ENCODE data around the gene KIAA1586.
A peak's percentile ranks its signal among the peaks of the same experiment; 100 is the strongest.

The KIAA1586 gene

DNA sequence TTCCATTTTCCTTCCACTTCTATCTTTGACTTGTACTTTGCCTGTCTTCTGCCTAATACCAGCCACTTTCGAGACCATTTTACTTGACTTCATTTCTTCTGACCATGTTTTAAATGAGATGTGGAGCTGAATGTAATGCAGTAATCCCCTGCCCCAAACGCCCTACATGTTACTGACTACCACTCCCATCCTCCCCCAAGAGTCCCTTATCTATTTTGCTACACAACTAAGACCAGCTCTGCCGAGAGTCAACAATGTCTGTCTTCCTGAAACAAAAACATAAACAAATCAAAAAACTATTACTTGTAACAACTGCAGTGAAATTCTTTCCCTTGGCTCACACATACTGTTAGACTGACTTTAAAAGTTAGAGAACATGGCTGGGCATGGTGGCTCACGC is 27.1 kb upstream of the KIAA1586 start:
- Histone ChIP-seq H3K27me3 (ENCODE audit: control insufficient read depth, insufficient read depth, low read length) (no peaks in the 10 kb centered on the region), H3K9me3 (ENCODE audit: control insufficient read depth, insufficient read depth, low read length) (no peaks in the 10 kb centered on the region), H3K36me3 (ENCODE audit: control insufficient read depth, insufficient read depth, low read length) (no peaks in the 10 kb centered on the region), H3K27ac (ENCODE audit: low read depth, low read length) (no peak overlapping the region), H3K9ac (ENCODE audit: low read depth, low read length) (no peak overlapping the region), H3K4me3 (ENCODE audit: low read depth, low read length) (no peak overlapping the region), H3K4me1 (ENCODE audit: control insufficient read depth, insufficient read depth, low read length) (peaks cover 30% of the 10 kb centered on the region)

DNA sequence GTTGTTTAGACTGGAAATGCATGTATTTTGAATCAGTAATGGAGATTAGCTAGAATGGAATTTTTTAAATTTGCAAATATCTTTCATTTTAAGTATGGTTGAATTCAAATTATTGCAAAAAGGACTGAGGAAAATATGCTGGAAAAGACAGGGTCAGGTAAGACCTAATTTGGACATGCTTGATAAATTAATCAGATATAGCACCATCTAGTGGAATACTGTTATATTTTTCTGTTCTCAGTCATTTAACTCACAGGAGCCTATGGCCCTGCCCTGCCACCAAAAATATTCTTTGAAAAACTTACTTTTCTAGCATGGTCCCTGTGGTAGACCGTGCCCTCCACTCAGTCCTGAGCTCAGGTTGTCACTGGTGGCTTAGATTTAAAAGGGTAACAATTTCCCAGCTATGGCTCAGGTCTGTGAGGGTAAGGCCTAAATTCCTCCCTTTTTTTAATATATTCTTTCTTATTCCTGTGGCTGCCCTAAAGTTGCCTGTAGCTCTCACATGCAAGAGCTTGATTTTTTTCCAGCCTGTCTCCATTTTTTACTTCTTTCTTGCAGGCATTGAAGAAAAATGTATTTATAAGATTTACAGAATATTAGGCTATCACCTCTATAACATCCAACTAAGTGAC is 25.3 kb upstream of the KIAA1586 start:
- Histone ChIP-seq H3K4me1 (ENCODE audit: control insufficient read depth, insufficient read depth, low read length) (peaks cover 47% of the 10 kb centered on the region), H3K27me3 (ENCODE audit: control insufficient read depth, insufficient read depth, low read length) (no peaks in the 10 kb centered on the region), H3K36me3 (ENCODE audit: control insufficient read depth, insufficient read depth, low read length) (no peaks in the 10 kb centered on the region), H3K27ac (ENCODE audit: low read depth, low read length) (no peak overlapping the region), H3K9ac (ENCODE audit: low read depth, low read length) (no peak overlapping the region), H3K9me3 (ENCODE audit: control insufficient read depth, insufficient read depth, low read length) (no peaks in the 10 kb centered on the region), H3K4me3 (ENCODE audit: low read depth, low read length) (no peak overlapping the region)

DNA sequence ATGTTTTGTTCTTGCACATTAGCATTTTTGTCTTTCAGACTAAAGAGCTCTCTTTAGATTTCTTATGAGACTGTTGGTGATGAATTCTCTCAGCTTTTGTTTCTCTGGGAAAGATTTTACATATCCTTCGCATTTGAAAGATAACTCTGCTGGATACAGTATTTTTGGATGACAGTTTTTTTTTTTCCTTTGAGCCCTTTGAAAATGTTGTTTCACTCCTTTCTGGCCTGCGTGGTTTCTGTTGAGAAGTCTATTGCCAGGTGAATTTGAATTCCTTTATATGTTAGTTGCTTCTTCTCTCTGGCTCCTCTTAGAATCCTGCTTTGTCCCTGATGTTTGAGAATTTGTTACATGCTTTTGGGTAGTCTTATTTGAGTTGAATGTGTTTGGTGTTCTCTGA is 22.2 kb upstream of the KIAA1586 start:
- no peaks in the 10 kb centered on the region for H3K27me3 ChIP-seq (ENCODE audit: control insufficient read depth, insufficient read depth, low read length)
- 0 out of 2 replicates have a peak overlapping the region, but pooled peaks have one; percentile 26 for H3K9ac ChIP-seq (ENCODE audit: low read depth, low read length)
- H3K9me3 ChIP-seq (ENCODE audit: control insufficient read depth, insufficient read depth, low read length) = no peaks in the 10 kb centered on the region
- no peaks in the 10 kb centered on the region for H3K36me3 ChIP-seq (ENCODE audit: control insufficient read depth, insufficient read depth, low read length)
- peak overlapping the region; percentile 25; the same call in 1 of the 2 replicates for H3K4me3 ChIP-seq (ENCODE audit: low read depth, low read length)
- peaks cover 54% of the 10 kb centered on the region for H3K4me1 ChIP-seq (ENCODE audit: control insufficient read depth, insufficient read depth, low read length)
- peak overlapping the region; percentile 90 for H3K27ac ChIP-seq (ENCODE audit: low read depth, low read length)

GRCh38 chr6:57024775-57025174 is 21.7 kb upstream of the KIAA1586 start:
- Histone ChIP-seq H3K36me3 (ENCODE audit: control insufficient read depth, insufficient read depth, low read length) (no peaks in the 10 kb centered on the region), H3K9me3 (ENCODE audit: control insufficient read depth, insufficient read depth, low read length) (no peaks in the 10 kb centered on the region), H3K4me3 (ENCODE audit: low read depth, low read length) (peak overlapping the region; percentile 25; the same call in 1 of the 2 replicates), H3K9ac (ENCODE audit: low read depth, low read length) (0 out of 2 replicates have a peak overlapping the region, but pooled peaks have one; percentile 26), H3K4me1 (ENCODE audit: control insufficient read depth, insufficient read depth, low read length) (peaks cover 54% of the 10 kb centered on the region), H3K27me3 (ENCODE audit: control insufficient read depth, insufficient read depth, low read length) (no peaks in the 10 kb centered on the region), H3K27ac (ENCODE audit: low read depth, low read length) (peak overlapping the region; percentile 90)

DNA sequence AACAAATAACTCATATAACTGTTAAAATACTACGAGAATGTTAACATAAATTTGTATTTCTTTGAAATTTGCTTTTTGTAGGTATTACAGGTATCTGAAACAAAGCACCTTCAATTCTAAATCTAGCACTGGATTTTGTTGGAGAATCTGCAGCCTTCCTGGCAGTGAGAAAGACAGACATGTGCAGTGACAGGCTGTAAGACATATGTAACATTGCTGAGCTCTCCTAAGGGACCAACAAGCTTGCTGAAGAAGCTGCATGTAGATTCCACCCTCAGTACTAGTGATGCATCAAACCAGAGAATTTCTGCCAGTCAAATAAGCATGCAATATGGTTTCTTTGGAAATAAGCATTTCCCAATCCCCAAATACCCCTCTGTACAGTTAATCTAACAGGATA is 20.5 kb upstream of the KIAA1586 start:
- no peaks in the 10 kb centered on the region for H3K9me3 ChIP-seq (ENCODE audit: control insufficient read depth, insufficient read depth, low read length)

GRCh38 chr6:57027301-57027700 is 19.2 kb upstream of the KIAA1586 start:
- Histone ChIP-seq H3K4me1 (ENCODE audit: control insufficient read depth, insufficient read depth, low read length) (peaks cover 52% of the 10 kb centered on the region), H3K36me3 (ENCODE audit: control insufficient read depth, insufficient read depth, low read length) (no peaks in the 10 kb centered on the region), H3K9me3 (ENCODE audit: control insufficient read depth, insufficient read depth, low read length) (no peaks in the 10 kb centered on the region), H3K27ac (ENCODE audit: low read depth, low read length) (no peak overlapping the region), H3K9ac (ENCODE audit: low read depth, low read length) (no peak overlapping the region), H3K27me3 (ENCODE audit: control insufficient read depth, insufficient read depth, low read length) (no peaks in the 10 kb centered on the region), H3K4me3 (ENCODE audit: low read depth, low read length) (no peak overlapping the region)

More for the DNA sequence above, 20.5 kb upstream of the KIAA1586 start:
- Histone ChIP-seq H3K4me1 (ENCODE audit: control insufficient read depth, insufficient read depth, low read length) (peaks cover 54% of the 10 kb centered on the region), H3K36me3 (ENCODE audit: control insufficient read depth, insufficient read depth, low read length) (no peaks in the 10 kb centered on the region), H3K9ac (ENCODE audit: low read depth, low read length) (no peak overlapping the region), H3K27me3 (ENCODE audit: control insufficient read depth, insufficient read depth, low read length) (no peaks in the 10 kb centered on the region), H3K27ac (ENCODE audit: low read depth, low read length) (peak overlapping the region; percentile 90), H3K4me3 (ENCODE audit: low read depth, low read length) (no peak overlapping the region)

DNA sequence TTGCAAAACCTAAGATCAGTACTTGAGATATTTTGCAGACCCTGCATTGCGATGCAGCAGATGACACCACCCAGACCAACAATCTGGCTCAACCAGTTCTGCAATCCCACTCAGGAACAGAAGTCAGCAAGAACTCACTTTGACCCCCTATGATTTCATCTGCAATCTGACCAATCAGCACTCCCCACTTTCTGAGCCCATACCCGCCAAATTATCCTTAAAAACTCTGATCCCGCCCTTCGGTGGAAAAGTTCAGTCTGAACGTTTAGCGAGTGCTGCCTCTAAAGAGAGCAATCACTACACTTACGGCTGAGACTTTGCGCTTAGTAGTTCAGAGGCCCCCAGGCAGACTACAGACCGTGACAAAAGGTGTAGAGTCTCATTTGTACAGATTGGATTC is 17.3 kb upstream of the KIAA1586 start:
- no peaks in the 10 kb centered on the region for H3K27me3 ChIP-seq (ENCODE audit: control insufficient read depth, insufficient read depth, low read length)
- no peaks in the 10 kb centered on the region for H3K9me3 ChIP-seq (ENCODE audit: control insufficient read depth, insufficient read depth, low read length)
- peaks cover 34% of the 10 kb centered on the region for H3K4me1 ChIP-seq (ENCODE audit: control insufficient read depth, insufficient read depth, low read length)
- no peak overlapping the region for H3K4me3 ChIP-seq (ENCODE audit: low read depth, low read length)
- no peak overlapping the region for H3K27ac ChIP-seq (ENCODE audit: low read depth, low read length)
- no peaks in the 10 kb centered on the region for H3K36me3 ChIP-seq (ENCODE audit: control insufficient read depth, insufficient read depth, low read length)
- no peak overlapping the region for H3K9ac ChIP-seq (ENCODE audit: low read depth, low read length)

DNA sequence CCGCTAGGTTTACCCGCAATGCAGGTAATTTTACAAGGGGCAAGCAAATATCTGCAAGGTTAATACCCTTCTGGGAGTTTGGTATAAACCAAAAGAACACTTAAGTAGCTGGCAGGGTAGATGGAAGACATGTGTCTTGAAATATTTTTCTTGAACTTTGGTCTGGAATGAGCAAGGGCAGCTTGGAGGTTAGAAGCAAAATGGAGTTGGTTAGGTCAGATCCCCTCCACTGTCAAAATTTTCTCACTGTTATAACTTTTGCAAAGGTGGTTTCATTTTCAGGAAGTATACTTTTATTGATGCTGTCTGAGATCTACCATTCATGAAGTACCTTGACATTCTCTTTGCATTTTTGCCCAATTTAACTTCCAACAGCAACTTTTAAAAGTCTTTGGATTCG is 13.3 kb upstream of the KIAA1586 start:
- Histone ChIP-seq H3K9me3 (ENCODE audit: control insufficient read depth, insufficient read depth, low read length) (no peaks in the 10 kb centered on the region), H3K9ac (ENCODE audit: low read depth, low read length) (no peak overlapping the region), H3K4me1 (ENCODE audit: control insufficient read depth, insufficient read depth, low read length) (peaks cover 12% of the 10 kb centered on the region), H3K4me3 (ENCODE audit: low read depth, low read length) (no peak overlapping the region), H3K27ac (ENCODE audit: low read depth, low read length) (no peak overlapping the region), H3K36me3 (ENCODE audit: control insufficient read depth, insufficient read depth, low read length) (no peaks in the 10 kb centered on the region), H3K27me3 (ENCODE audit: control insufficient read depth, insufficient read depth, low read length) (no peaks in the 10 kb centered on the region)

DNA sequence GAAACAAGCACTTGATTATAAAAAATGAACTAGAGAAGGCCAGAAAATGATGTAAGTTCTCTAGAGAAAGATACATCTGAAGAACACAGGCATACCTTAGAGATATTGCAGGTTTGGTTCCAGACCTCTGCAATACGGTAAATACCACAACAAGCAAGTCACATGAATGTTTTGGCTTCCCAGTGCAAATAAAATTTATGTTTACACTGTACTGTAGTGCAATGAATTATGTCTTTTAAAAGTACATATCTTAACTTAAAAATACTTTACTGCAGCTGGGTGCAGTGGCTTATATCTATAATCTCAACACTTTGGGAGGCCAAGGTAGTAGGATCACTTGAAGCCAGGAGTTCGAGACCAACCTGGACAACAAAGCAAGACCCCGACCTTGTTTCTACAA is 10.9 kb upstream of the KIAA1586 start:
- H3K27me3 ChIP-seq (ENCODE audit: control insufficient read depth, insufficient read depth, low read length) = no peaks in the 10 kb centered on the region
- no peak overlapping the region for H3K4me3 ChIP-seq (ENCODE audit: low read depth, low read length)
- H3K4me1 ChIP-seq (ENCODE audit: control insufficient read depth, insufficient read depth, low read length) = peaks cover 8% of the 10 kb centered on the region
- H3K36me3 ChIP-seq (ENCODE audit: control insufficient read depth, insufficient read depth, low read length) = no peaks in the 10 kb centered on the region
- no peaks in the 10 kb centered on the region for H3K9me3 ChIP-seq (ENCODE audit: control insufficient read depth, insufficient read depth, low read length)
- H3K27ac ChIP-seq (ENCODE audit: low read depth, low read length) = no peak overlapping the region
- H3K9ac ChIP-seq (ENCODE audit: low read depth, low read length) = no peak overlapping the region

- no peaks in the 10 kb centered on the region for H3K4me1 ChIP-seq (ENCODE audit: control insufficient read depth, insufficient read depth, low read length)
- H3K9ac ChIP-seq (ENCODE audit: low read depth, low read length) = no peak overlapping the region
- no peak overlapping the region for H3K27ac ChIP-seq (ENCODE audit: low read depth, low read length)
- no peaks in the 10 kb centered on the region for H3K9me3 ChIP-seq (ENCODE audit: control insufficient read depth, insufficient read depth, low read length)
- H3K27me3 ChIP-seq (ENCODE audit: control insufficient read depth, insufficient read depth, low read length) = no peaks in the 10 kb centered on the region
- no peak overlapping the region for H3K4me3 ChIP-seq (ENCODE audit: low read depth, low read length)
- H3K36me3 ChIP-seq (ENCODE audit: control insufficient read depth, insufficient read depth, low read length) = no peaks in the 10 kb centered on the region
These were observed 7.6 kb upstream of the KIAA1586 start for GRCh38 chr6:57038906-57039305.

- no peak overlapping the region for H3K9ac ChIP-seq (ENCODE audit: low read depth, low read length)
- no peak overlapping the region for H3K4me3 ChIP-seq (ENCODE audit: low read depth, low read length)
- H3K36me3 ChIP-seq (ENCODE audit: control insufficient read depth, insufficient read depth, low read length) = no peaks in the 10 kb centered on the region
- no peak overlapping the region for H3K27ac ChIP-seq (ENCODE audit: low read depth, low read length)
- H3K9me3 ChIP-seq (ENCODE audit: control insufficient read depth, insufficient read depth, low read length) = no peaks in the 10 kb centered on the region
- no peaks in the 10 kb centered on the region for H3K4me1 ChIP-seq (ENCODE audit: control insufficient read depth, insufficient read depth, low read length)
- H3K27me3 ChIP-seq (ENCODE audit: control insufficient read depth, insufficient read depth, low read length) = no peaks in the 10 kb centered on the region
These were observed 6.5 kb upstream of the KIAA1586 start for GRCh38 chr6:57040011-57040410.

All from HUES48 (cell line).